ENCODE data around the gene BCL2L15. TPM values are rescaled to one million over a fixed set of nuclear protein-coding genes. Genes with fewer than 3 reads are reported as not detected.

Gene BCL2L15
- total and polyA plus RNA-seq, 2 donors (not counting 3 experiments of a cell fraction or from before 2014, with no cell fraction given): 0.28 to 0.29 TPM

DNA sequence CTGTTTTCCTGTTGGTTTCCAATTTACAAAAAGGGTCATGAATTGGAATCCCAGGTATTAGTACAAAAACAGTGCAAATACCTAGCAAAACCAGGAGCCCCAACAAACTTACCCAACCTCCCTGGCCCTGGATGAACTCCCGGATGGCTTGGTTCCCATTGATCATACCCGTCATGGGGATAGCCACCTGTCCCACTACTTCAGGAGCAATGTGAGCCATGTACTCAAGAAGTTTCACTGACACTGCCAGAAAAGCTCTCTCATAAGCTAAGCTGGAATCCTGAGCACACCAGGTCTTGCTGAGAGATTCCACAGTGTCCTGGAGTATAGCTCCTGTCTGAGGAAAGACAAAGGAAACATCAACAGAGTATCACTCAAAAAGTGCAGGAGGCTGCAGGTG, 5.7 kb downstream of the BCL2L15 start:
- H3K9me3 ChIP-seq (replicated peaks; ENCODE audit: control insufficient read depth, insufficient read depth, low read length): no peaks in the 10 kb centered on the region
- no peak for DNase-seq (ENCODE audit: low read depth, low spot score)
- dilution Hi-C loops (cut with MboI; ENCODE audit: extremely low pct_ligation_motif_present, low sequenced_read_pairs) (no loop called here), intact Hi-C loops (cut with micrococcal nuclease) (no loop called here)
- ChIA-PET CTCF (interaction anchor here (0.6 to 2.3 kb wide), 8 partner anchors 11 to 122 kb away, joined by 3 to 11 read pairs (median 4); no protein-coding TSS in a partner anchor), POLR2A (no interaction called here)
- no peak overlapping the region for H3K9ac ChIP-seq (replicated peaks; ENCODE audit: extremely low read depth, insufficient read depth, low read length)
- H3K79me2 ChIP-seq (ENCODE audit: control insufficient read depth, insufficient read depth, low read length): no peaks in the 10 kb centered on the region
- FAIRE-seq: no peak
- TF ChIP-seq POLR2AphosphoS5 (IDR thresholded peaks at IDR 0.05; ENCODE audit: insufficient read depth, low read depth, low read length): no peak
- TF ChIP-seq JUN (IDR thresholded peaks at IDR 0.05; ENCODE audit: borderline replicate concordance, insufficient read depth, insufficient read length, low read depth): no peak
- no peak for TF ChIP-seq GATA2 (IDR thresholded peaks at IDR 0.05; ENCODE audit: insufficient read depth, insufficient read length, low read depth, low read length)
- no peak for TF ChIP-seq FOS (IDR thresholded peaks at IDR 0.05; ENCODE audit: borderline replicate concordance, insufficient read depth, low read length)
- TF ChIP-seq MYC (IDR thresholded peaks at IDR 0.05; ENCODE audit: low read depth, low read length): no peak
- TF ChIP-seq, protein P1, sequence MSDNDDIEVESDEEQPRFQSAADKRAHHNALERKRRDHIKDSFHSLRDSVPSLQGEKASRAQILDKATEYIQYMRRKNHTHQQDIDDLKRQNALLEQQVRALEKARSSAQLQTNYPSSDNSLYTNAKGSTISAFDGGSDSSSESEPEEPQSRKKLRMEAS (IDR thresholded peaks at IDR 0.05; ENCODE audit: insufficient read depth, insufficient read length): no peak
- no peak for TF ChIP-seq POLR2A (IDR thresholded peaks at IDR 0.05; ENCODE audit: low read depth, low read length)
- TF ChIP-seq, protein P2, sequence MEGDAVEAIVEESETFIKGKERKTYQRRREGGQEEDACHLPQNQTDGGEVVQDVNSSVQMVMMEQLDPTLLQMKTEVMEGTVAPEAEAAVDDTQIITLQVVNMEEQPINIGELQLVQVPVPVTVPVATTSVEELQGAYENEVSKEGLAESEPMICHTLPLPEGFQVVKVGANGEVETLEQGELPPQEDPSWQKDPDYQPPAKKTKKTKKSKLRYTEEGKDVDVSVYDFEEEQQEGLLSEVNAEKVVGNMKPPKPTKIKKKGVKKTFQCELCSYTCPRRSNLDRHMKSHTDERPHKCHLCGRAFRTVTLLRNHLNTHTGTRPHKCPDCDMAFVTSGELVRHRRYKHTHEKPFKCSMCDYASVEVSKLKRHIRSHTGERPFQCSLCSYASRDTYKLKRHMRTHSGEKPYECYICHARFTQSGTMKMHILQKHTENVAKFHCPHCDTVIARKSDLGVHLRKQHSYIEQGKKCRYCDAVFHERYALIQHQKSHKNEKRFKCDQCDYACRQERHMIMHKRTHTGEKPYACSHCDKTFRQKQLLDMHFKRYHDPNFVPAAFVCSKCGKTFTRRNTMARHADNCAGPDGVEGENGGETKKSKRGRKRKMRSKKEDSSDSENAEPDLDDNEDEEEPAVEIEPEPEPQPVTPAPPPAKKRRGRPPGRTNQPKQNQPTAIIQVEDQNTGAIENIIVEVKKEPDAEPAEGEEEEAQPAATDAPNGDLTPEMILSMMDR (IDR thresholded peaks at IDR 0.05; ENCODE audit: extremely low read depth in 1 of 2, insufficient read depth in 1 of 2, low read depth in 1 of 2, low read length in 2 of 2): no peak
- TF ChIP-seq EZH2 (IDR thresholded peaks at IDR 0.05; ENCODE audit: borderline replicate concordance, low read depth, low read length, severe bottlenecking): no peak
- H3K27ac ChIP-seq (ENCODE audit: insufficient read depth, low read depth, low read length): no peak overlapping the region
- H2AFZ ChIP-seq (ENCODE audit: low read depth, low read length): no peak overlapping the region
- no TSS peak for BruUV-seq (replicated peaks)
- H3K4me3 ChIP-seq (replicated peaks in 1 of 3; ENCODE audit: insufficient read depth in 1 of 3, low read depth in 1 of 3, low read length in 3 of 3): no peak overlapping the region
- no peak overlapping the region for H3K4me2 ChIP-seq (ENCODE audit: insufficient read depth, low read length)
- H3K9me1 ChIP-seq (replicated peaks; ENCODE audit: control insufficient read depth, extremely low read depth, insufficient read depth, low read length): peaks cover 2% of the 10 kb centered on the region
- no peaks in the 10 kb centered on the region for H3K36me3 ChIP-seq (ENCODE audit: control insufficient read depth in 2 of 2, extremely low read depth in 1 of 2, insufficient read depth in 2 of 2, low read length in 2 of 2)
- H4K20me1 ChIP-seq (replicated peaks; ENCODE audit: control insufficient read depth, extremely low read depth, insufficient read depth, low read length): no peaks in the 10 kb centered on the region
- H3K27me3 ChIP-seq (ENCODE audit: control insufficient read depth in 2 of 2, insufficient read depth in 2 of 2, low read length in 2 of 2): no peaks in the 10 kb centered on the region
- no peaks in the 10 kb centered on the region for H3K4me1 ChIP-seq (ENCODE audit: control insufficient read depth, extremely low read depth, insufficient read depth, low read length)

All from endothelial cell of umbilical vein (primary cell).